Effector memory CD4-positive, alpha-beta T cell (primary cell): ENCODE results near the gene XPNPEP1.

Source experiments
- DNase-seq, 3 donors: peaks; one replicate each; pipeline ENCODE4 v3.0.0-alpha.2; 2020
- H3K27ac ChIP-seq: 2 replicates; pipeline ENCODE4 v1.7.0; 2013; ENCODE audit warnings: mild to moderate bottlenecking, low read length, moderate library complexity; ENCODE audit not compliant: insufficient read depth, poor library complexity, severe bottlenecking
- H3K27me3 ChIP-seq: replicated peaks from 2 replicates; pipeline ENCODE4 v1.7.0; 2013; ENCODE audit warnings: mild to moderate bottlenecking, low read length; ENCODE audit not compliant: insufficient read depth, control insufficient read depth, poor library complexity, severe bottlenecking
- H3K36me3 ChIP-seq: 2 replicates; pipeline ENCODE4 v1.7.0; 2013; ENCODE audit warnings: mild to moderate bottlenecking, low read length, moderate library complexity; ENCODE audit not compliant: control insufficient read depth, insufficient read depth
- H3K4me1 ChIP-seq: 2 replicates; pipeline ENCODE4 v1.7.0; 2013; ENCODE audit warnings: low read length, mild to moderate bottlenecking; ENCODE audit not compliant: control insufficient read depth, insufficient read depth, poor library complexity, severe bottlenecking
- H3K4me3 ChIP-seq: 2 replicates; pipeline ENCODE4 v1.7.0; 2013; ENCODE audit warnings: low read length, low read depth, mild to moderate bottlenecking; ENCODE audit not compliant: insufficient read depth, poor library complexity, severe bottlenecking
- H3K9me3 ChIP-seq: 2 replicates; pipeline ENCODE4 v1.7.0; 2013; ENCODE audit warnings: mild to moderate bottlenecking, low read length, moderate library complexity; ENCODE audit not compliant: control insufficient read depth

XPNPEP1 gene

DNA sequence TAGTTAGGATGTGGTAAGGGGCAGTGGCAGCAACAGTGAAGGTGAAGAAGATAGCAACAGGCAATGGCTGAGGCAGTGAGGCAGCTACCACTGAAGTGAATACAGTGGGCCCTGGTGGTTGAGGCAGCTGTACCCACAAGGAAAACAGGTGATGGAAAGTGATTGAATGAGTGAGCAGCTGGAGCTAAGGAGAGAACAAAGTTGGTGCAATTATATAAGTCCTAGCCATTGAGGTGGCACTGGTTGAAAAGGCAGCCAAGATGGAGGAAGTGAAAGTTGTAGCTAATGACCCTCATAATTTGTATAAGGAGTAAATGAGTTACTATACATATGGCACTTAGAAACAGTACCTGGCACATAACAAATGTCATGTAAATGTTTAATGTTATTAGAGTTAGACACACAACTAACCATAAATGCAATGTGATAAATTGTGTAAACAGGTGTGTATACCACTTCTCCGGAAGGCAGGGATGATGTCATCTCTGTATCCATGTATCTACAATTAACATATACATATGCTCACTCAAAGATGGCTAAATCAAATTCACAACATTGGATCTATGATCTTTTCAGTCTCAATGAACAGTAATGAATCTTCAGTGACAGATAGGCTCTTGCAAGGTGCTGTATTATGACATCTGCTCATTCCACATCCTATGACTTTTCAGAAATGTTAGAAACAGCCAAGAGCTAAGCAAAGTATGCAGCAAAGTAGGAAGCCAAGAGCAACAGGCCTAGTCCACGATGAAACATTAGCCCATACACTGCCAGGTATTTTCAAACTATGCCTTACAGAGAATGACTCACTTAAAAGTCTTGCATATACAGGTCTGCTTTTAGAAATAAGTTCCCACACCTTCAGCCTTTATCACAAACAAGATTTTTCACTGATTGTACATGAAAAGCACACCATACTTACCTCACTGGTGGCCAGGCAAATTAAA lies 10.7 kb downstream of the XPNPEP1 start:
- no peaks in the 10 kb centered on the region for H3K9me3 ChIP-seq
- no peak for DNase-seq
- H3K4me1 ChIP-seq = peaks cover 26% of the 10 kb centered on the region
- H3K27ac ChIP-seq = no peak overlapping the region
- no peak overlapping the region for H3K4me3 ChIP-seq
- peaks cover 1% of the 10 kb centered on the region for H3K36me3 ChIP-seq
- H3K27me3 ChIP-seq = no peaks in the 10 kb centered on the region

DNA sequence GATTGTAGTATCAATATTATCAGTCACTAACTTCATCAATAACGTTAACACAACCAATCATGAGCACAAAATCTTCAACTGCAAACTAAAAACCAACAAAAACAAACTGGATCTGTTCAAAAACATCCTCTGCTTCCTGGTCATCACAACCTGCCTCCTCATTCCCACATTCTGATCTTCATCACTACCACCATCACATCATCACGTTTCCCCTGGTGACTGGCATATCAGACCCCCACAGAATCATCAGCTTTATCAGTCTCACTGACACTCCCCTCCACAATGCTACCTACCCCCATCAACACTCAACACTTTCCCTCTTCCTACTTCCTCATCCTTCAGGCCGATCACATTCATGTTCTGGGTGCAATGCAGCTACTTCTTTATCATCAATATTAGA lies 11.4 kb downstream of the XPNPEP1 start:
- Histone ChIP-seq H3K4me1 (peaks cover 26% of the 10 kb centered on the region), H3K27me3 (no peaks in the 10 kb centered on the region), H3K4me3 (no peak overlapping the region), H3K9me3 (no peaks in the 10 kb centered on the region), H3K27ac (no peak overlapping the region), H3K36me3 (peaks cover 8% of the 10 kb centered on the region)
- no peak for DNase-seq

DNA sequence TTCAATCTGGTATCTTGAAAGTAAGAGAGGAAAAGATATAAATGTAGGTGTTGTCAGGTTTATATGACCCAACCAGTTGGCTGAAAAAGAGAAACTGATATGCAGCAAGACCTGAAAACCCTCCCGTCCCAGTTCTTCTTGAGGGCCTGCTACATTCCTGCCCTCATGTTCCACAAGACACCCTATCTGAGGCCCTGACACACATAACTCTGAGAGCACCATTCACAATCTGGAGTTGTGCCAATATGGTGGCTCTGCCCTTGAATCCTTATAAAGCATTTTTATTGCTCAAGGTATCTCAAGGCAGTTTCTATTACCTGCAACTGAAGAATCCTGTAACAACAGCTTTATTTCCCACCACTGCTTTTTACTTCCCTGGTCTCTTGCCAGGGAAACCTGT lies 17.0 kb downstream of the XPNPEP1 start:
- peaks cover 15% of the 10 kb centered on the region for H3K36me3 ChIP-seq
- peaks cover 15% of the 10 kb centered on the region for H3K4me1 ChIP-seq
- H3K27me3 ChIP-seq = no peaks in the 10 kb centered on the region
- H3K27ac ChIP-seq = no peak overlapping the region
- no peaks in the 10 kb centered on the region for H3K9me3 ChIP-seq
- no peak overlapping the region for H3K4me3 ChIP-seq
- DNase-seq = no peak

DNA sequence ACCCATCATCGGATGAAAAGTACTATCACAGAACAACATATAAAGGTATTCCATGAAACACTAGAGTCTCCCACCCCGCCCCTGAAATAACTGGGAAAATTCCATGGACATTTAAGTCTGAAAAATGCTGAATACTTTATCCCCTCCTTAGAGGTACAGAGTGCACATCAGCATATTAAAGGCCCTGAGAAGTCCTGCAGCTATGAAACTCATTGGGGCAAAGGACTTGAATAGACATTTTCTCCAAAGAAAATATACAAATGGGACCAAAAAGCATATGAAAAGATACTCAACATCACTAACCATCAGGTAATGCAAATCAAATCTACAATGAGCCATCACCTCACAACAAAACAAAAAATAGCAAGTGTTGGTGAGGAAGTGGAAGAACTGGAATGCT lies 18.9 kb downstream of the XPNPEP1 start:
- no peak overlapping the region for H3K4me3 ChIP-seq
- H3K9me3 ChIP-seq = no peaks in the 10 kb centered on the region
- DNase-seq = no peak
- no peaks in the 10 kb centered on the region for H3K4me1 ChIP-seq
- no peak overlapping the region for H3K27ac ChIP-seq
- H3K36me3 ChIP-seq = peaks cover 15% of the 10 kb centered on the region
- H3K27me3 ChIP-seq = no peaks in the 10 kb centered on the region

DNA sequence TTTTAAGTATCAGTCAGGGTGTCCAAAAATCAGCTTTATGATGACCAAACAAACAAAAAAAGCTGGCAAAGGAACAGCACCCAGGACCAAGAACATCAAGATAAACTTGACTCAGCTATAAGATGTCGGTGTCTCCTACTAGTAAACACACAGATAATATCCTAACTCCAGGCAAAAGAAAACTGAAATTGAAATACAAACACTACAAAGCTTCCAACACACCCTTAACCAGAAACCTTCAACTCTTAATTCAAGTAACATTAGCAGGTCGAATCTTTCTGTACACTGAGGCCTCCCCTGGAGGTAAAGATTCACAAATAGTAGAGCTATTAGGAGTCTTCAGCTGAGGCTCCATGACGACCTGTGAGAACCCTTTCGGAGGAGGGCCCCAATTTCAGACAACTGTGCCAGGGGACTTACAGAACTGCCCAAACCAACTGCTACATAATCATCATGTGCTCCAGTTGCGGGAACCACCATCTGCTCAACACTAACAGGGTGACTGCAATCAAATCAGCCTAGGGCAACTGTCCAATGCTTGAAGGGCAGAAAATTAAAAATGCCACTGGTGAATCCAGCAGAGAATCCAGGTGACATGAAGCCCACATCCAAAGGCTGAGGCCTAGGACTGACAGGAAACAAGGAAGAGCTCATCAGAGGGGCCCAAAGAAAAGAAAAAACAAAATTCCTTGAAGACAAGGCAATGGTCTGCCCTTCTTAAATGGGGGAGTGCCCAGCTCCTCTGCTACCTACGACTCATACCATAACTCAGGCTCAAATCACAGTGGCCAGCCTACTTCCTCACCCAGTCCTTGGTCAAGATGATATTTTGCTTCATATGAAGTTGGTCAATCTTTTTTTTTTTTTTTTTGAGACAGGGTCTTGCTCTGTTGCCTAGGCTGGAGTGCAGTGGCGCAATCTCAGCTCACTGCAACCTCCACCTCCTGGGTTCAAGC lies 20.0 kb downstream of the XPNPEP1 start:
- no peaks in the 10 kb centered on the region for H3K27me3 ChIP-seq
- H3K36me3 ChIP-seq = peaks cover 15% of the 10 kb centered on the region
- H3K4me1 ChIP-seq = no peaks in the 10 kb centered on the region
- no peak for DNase-seq
- H3K9me3 ChIP-seq = no peaks in the 10 kb centered on the region
- no peak overlapping the region for H3K4me3 ChIP-seq
- H3K27ac ChIP-seq = no peak overlapping the region

DNA sequence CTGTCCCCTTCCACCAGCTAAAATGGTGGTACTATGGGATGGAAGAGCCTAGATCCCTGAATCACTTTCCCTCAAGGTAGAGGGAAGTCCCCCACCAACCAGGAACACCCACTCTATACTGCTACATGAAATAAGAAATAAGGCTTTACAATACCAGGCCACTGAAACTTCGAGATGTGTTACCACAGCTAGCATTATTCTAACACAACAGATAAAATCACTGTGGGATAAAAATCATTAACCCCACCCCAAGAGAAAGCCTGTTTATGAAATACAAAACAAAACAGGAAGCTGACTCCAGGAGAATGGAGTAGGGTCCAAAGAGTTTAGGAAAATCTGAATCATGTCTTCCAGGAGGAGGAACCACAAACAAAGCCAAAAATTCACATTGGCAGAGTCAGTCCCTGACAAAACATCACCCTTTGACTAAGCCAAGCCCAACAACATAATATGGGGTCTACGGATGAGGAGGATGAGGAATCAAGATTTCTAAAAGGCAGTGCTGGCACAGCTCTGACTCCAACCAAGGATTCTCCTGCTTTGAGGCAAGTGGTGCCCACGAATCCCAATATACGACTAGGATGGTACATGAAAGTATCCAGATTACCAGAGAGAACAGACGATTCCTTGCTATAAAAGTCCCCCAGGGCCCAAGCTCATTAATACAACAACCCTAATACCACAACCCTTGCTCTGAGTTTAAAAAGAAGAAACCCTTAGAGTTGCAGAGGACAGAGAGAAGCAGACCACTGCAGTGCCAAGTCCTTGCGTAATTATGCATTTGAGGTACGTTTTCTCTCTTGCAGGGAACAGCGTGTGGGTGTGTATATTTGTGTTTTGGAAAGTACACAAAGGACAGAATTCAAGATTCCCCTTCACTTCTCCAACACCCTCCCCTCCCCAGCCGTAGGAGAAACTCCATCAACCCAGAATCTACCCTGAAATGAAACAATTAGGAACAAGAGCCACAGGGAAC lies 23.7 kb downstream of the XPNPEP1 start:
- Histone ChIP-seq H3K27ac (no peak overlapping the region), H3K27me3 (no peaks in the 10 kb centered on the region), H3K4me3 (no peak overlapping the region), H3K9me3 (no peaks in the 10 kb centered on the region), H3K36me3 (no peaks in the 10 kb centered on the region), H3K4me1 (no peaks in the 10 kb centered on the region)
- DNase-seq = no peak

DNA sequence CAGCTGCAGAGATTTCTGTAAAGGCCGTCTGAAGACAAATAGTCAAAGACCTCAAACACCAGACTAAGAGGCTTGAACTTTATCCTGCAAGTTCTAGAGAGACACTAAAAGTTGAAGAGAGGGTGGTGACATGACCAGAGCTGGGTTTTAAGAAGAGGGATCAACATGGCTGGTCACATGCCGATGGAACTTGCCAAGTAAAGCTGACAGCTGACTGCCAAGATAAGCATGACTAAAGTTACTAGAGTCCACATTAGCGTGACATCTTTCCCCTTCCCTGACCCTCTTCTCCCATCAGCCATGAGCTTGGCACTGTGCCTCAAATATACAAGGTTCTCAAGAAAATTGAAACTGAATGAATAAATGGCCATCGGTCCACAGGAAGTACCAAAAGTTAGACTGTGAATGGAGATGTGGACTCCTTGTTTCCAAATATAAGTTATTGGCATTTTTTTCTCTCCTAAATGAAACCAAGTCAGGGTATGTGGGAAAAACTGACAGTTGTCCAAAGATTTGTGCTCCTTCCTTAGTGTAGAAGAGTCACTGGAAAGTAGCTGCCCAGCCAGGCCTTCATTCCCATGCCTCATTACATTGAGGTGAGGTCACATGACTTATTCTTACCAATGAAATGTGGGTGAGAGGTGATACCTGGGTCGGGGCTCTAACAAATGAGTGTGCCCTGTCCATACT lies 24.5 kb downstream of the XPNPEP1 start:
- no peaks in the 10 kb centered on the region for H3K4me1 ChIP-seq
- H3K27me3 ChIP-seq = no peaks in the 10 kb centered on the region
- DNase-seq = no peak
- H3K4me3 ChIP-seq = no peak overlapping the region
- H3K9me3 ChIP-seq = no peaks in the 10 kb centered on the region
- no peak overlapping the region for H3K27ac ChIP-seq
- H3K36me3 ChIP-seq = no peaks in the 10 kb centered on the region

DNA sequence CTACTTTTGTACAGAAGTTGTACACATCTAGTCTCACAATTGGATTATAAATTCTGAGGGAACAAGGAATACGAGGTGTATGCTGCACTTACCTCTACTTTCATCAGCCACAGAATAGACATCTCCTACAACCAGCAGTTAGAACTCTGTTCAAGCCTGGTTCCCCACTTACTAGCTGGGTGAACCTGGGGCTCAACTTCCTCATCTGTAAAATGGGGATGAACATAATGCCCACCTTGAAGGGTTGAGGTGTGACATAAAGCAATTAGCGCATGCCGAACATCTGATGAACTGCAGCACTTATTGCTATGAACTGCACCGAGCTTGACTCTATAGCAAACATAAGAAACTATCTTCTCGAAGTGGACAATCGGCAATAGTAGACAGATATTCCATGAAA lies 25.3 kb downstream of the XPNPEP1 start:
- H3K27me3 ChIP-seq = no peaks in the 10 kb centered on the region
- no peak overlapping the region for H3K4me3 ChIP-seq
- no peaks in the 10 kb centered on the region for H3K9me3 ChIP-seq
- DNase-seq = no peak
- H3K36me3 ChIP-seq = no peaks in the 10 kb centered on the region
- H3K27ac ChIP-seq = no peak overlapping the region
- no peaks in the 10 kb centered on the region for H3K4me1 ChIP-seq

DNA sequence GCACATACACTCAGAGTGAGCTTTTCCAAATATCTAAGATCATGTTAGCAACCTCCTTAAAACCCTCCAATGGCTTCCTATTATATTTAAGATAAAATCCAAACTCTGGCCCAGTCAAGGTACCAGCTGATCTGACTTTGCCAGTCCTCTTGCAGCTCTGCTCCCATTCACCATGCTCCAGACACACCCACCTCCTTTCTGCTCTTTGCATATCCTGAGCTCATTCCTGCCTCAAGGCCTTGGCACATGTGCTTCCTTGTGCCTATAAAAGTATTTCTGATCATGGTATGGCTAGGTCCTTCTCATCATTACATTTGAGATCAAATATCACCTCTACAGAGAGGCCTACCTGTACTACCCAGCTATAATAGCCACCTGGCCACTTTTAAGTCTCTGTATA lies 27.5 kb downstream of the XPNPEP1 start:
- Histone ChIP-seq H3K4me1 (no peaks in the 10 kb centered on the region), H3K27me3 (no peaks in the 10 kb centered on the region), H3K4me3 (no peak overlapping the region), H3K9me3 (no peaks in the 10 kb centered on the region), H3K36me3 (peaks cover 15% of the 10 kb centered on the region), H3K27ac (no peak overlapping the region)
- no peak for DNase-seq
